ENCODE data around the gene TMBIM1.

TMBIM1 gene

GRCh38 chr2:218300141-218300540 lies 7.8 kb upstream of the TMBIM1 start:
- TF ChIP-seq REST (IDR thresholded peaks at IDR 0.05; ENCODE audit: insufficient read depth in 1 of 2, low read depth in 2 of 2, low read length in 2 of 2) (no peak), FOXP2 (optimal IDR thresholded peaks at IDR 0.05; ENCODE audit: borderline replicate concordance, extremely low read depth, extremely low read length, insufficient read depth) (no peak), TAF1 (IDR thresholded peaks at IDR 0.05; ENCODE audit: borderline replicate concordance, insufficient read depth, low read length) (no peak), POLR2AphosphoS5 (IDR thresholded peaks at IDR 0.05; ENCODE audit: low read depth, low read length) (no peak), SIN3A (IDR thresholded peaks at IDR 0.05; ENCODE audit: borderline replicate concordance, insufficient read depth, low read length) (no peak)

GRCh38 chr2:218298314-218298875 lies 6.1 kb upstream of the TMBIM1 start:
- no peak for TF ChIP-seq FOXP2 (optimal IDR thresholded peaks at IDR 0.05; ENCODE audit: borderline replicate concordance, extremely low read depth, extremely low read length, insufficient read depth)
- TF ChIP-seq REST (IDR thresholded peaks at IDR 0.05; ENCODE audit: insufficient read depth in 1 of 2, low read depth in 2 of 2, low read length in 2 of 2) = no peak
- no peak for TF ChIP-seq SIN3A (IDR thresholded peaks at IDR 0.05; ENCODE audit: borderline replicate concordance, insufficient read depth, low read length)
- TF ChIP-seq POLR2AphosphoS5 (IDR thresholded peaks at IDR 0.05; ENCODE audit: low read depth, low read length) = no peak
- TF ChIP-seq TAF1 (IDR thresholded peaks at IDR 0.05; ENCODE audit: borderline replicate concordance, insufficient read depth, low read length) = no peak

- TF ChIP-seq TAF1 (IDR thresholded peaks at IDR 0.05; ENCODE audit: borderline replicate concordance, insufficient read depth, low read length) (no peak), SIN3A (IDR thresholded peaks at IDR 0.05; ENCODE audit: borderline replicate concordance, insufficient read depth, low read length) (no peak), POLR2AphosphoS5 (IDR thresholded peaks at IDR 0.05; ENCODE audit: low read depth, low read length) (no peak), FOXP2 (optimal IDR thresholded peaks at IDR 0.05; ENCODE audit: borderline replicate concordance, extremely low read depth, extremely low read length, insufficient read depth) (no peak), REST (IDR thresholded peaks at IDR 0.05; ENCODE audit: insufficient read depth in 1 of 2, low read depth in 2 of 2, low read length in 2 of 2) (no peak)
Measured at GRCh38 chr2:218296847-218297246, 4.5 kb upstream of the TMBIM1 start.

GRCh38 chr2:218296200-218296599 lies 3.9 kb upstream of the TMBIM1 start:
- TF ChIP-seq SIN3A (IDR thresholded peaks at IDR 0.05; ENCODE audit: borderline replicate concordance, insufficient read depth, low read length) = no peak
- no peak for TF ChIP-seq TAF1 (IDR thresholded peaks at IDR 0.05; ENCODE audit: borderline replicate concordance, insufficient read depth, low read length)
- TF ChIP-seq FOXP2 (optimal IDR thresholded peaks at IDR 0.05; ENCODE audit: borderline replicate concordance, extremely low read depth, extremely low read length, insufficient read depth) = no peak
- no peak for TF ChIP-seq POLR2AphosphoS5 (IDR thresholded peaks at IDR 0.05; ENCODE audit: low read depth, low read length)
- no peak for TF ChIP-seq REST (IDR thresholded peaks at IDR 0.05; ENCODE audit: insufficient read depth in 1 of 2, low read depth in 2 of 2, low read length in 2 of 2)

Measured in PFSK-1 (cell line).